Measurements from ENCODE around the gene ZNF641. TPM values are rescaled to one million over a fixed set of nuclear protein-coding genes. Genes with fewer than 3 reads are reported as not detected.

ZNF641 gene
- total RNA-seq, 1 experiment from 2014 or later, result 9.3 TPM

- BruUV-seq (replicated peaks), result no TSS peak
- Mint-ChIP-seq H3K27me3 (ENCODE audit: unreplicated experiment) (peaks cover 7% of the 10 kb centered on the region), H3K36me3 (ENCODE audit: insufficient read depth, unreplicated experiment) (no peaks in the 10 kb centered on the region), H3K27ac (ENCODE audit: unreplicated experiment) (no peak overlapping the region), H3K9me3 (ENCODE audit: low read depth, unreplicated experiment) (no peaks in the 10 kb centered on the region), H3K4me3 (ENCODE audit: low read depth, unreplicated experiment) (no peak overlapping the region), H3K4me1 (ENCODE audit: low read depth, unreplicated experiment) (no peaks in the 10 kb centered on the region)
- intact Hi-C loops (cut with micrococcal nuclease; ENCODE audit: unreplicated experiment), result no loop called here
- CTCF ChIA-PET, result no interaction called here
- no peak for TF ChIP-seq CTCF (IDR thresholded peaks at IDR 0.05; ENCODE audit: unreplicated experiment)
- no peak for DNase-seq
Observed at GRCh38 chr12:48374164-48374563, 23.4 kb upstream of the ZNF641 start.

- CTCF ChIA-PET, result no interaction called here
- no peaks in the 10 kb centered on the region for H3K9me3 Mint-ChIP-seq (ENCODE audit: low read depth, unreplicated experiment)
- no peak for DNase-seq
Observed at GRCh38 chr12:48366131-48366530, 15.4 kb upstream of the ZNF641 start.

GRCh38 chr12:48361664-48362339, 11.1 kb upstream of the ZNF641 start:
- Mint-ChIP-seq H3K27ac (ENCODE audit: unreplicated experiment) (no peak overlapping the region), H3K36me3 (ENCODE audit: insufficient read depth, unreplicated experiment) (no peaks in the 10 kb centered on the region), H3K27me3 (ENCODE audit: unreplicated experiment) (no peaks in the 10 kb centered on the region), H3K4me1 (ENCODE audit: low read depth, unreplicated experiment) (no peaks in the 10 kb centered on the region), H3K9me3 (ENCODE audit: low read depth, unreplicated experiment) (no peaks in the 10 kb centered on the region), H3K4me3 (ENCODE audit: low read depth, unreplicated experiment) (no peak overlapping the region)
- DNase-seq, result no peak
- CTCF ChIA-PET, result interaction anchor here (0.5 kb wide), 1 partner anchor 226 kb away, joined by 3 read pairs; no protein-coding TSS in a partner anchor
- intact Hi-C loops (cut with micrococcal nuclease; ENCODE audit: unreplicated experiment), result no loop called here
- no TSS peak for BruUV-seq (replicated peaks)
- no peak for TF ChIP-seq CTCF (IDR thresholded peaks at IDR 0.05; ENCODE audit: unreplicated experiment)

More at GRCh38 chr12:48366131-48366530, 15.4 kb upstream of the ZNF641 start:
- Mint-ChIP-seq H3K27me3 (ENCODE audit: unreplicated experiment) (no peaks in the 10 kb centered on the region), H3K27ac (ENCODE audit: unreplicated experiment) (no peak overlapping the region), H3K36me3 (ENCODE audit: insufficient read depth, unreplicated experiment) (no peaks in the 10 kb centered on the region), H3K4me1 (ENCODE audit: low read depth, unreplicated experiment) (no peaks in the 10 kb centered on the region), H3K4me3 (ENCODE audit: low read depth, unreplicated experiment) (no peak overlapping the region)
- no peak for TF ChIP-seq CTCF (IDR thresholded peaks at IDR 0.05; ENCODE audit: unreplicated experiment)
- intact Hi-C loops (cut with micrococcal nuclease; ENCODE audit: unreplicated experiment), result no loop called here
- no TSS peak for BruUV-seq (replicated peaks)

- Mint-ChIP-seq H3K4me3 (ENCODE audit: low read depth, unreplicated experiment) (no peak overlapping the region), H3K4me1 (ENCODE audit: low read depth, unreplicated experiment) (no peaks in the 10 kb centered on the region), H3K9me3 (ENCODE audit: low read depth, unreplicated experiment) (no peaks in the 10 kb centered on the region), H3K36me3 (ENCODE audit: insufficient read depth, unreplicated experiment) (no peaks in the 10 kb centered on the region), H3K27me3 (ENCODE audit: unreplicated experiment) (no peaks in the 10 kb centered on the region), H3K27ac (ENCODE audit: unreplicated experiment) (no peak overlapping the region)
- CTCF ChIA-PET, result no interaction called here
- no TSS peak for BruUV-seq (replicated peaks)
- intact Hi-C loops (cut with micrococcal nuclease; ENCODE audit: unreplicated experiment), result loop anchor here (10.0 kb wide), 1 partner anchor 164 kb away; no protein-coding TSS in a partner anchor
- DNase-seq, result no peak
- TF ChIP-seq CTCF (IDR thresholded peaks at IDR 0.05; ENCODE audit: unreplicated experiment), result no peak
Observed at GRCh38 chr12:48358937-48359513, 8.3 kb upstream of the ZNF641 start.
